Smooth muscle cell of the umbilical artery (primary cell): ENCODE measurements around the gene TEX264. TPM values are rescaled to one million over a fixed set of nuclear protein-coding genes. Genes with fewer than 3 reads are reported as not detected.

Source experiments
- total RNA-seq: library from RNA; depleted of rRNA; stranded (reverse); fragments of >200 nt; gene quantifications from 2 replicates; pipeline ENCODE4 v1.2.3, GENCODE V29; 2014

The TEX264 gene, protein sequence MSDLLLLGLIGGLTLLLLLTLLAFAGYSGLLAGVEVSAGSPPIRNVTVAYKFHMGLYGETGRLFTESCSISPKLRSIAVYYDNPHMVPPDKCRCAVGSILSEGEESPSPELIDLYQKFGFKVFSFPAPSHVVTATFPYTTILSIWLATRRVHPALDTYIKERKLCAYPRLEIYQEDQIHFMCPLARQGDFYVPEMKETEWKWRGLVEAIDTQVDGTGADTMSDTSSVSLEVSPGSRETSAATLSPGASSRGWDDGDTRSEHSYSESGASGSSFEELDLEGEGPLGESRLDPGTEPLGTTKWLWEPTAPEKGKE
- total RNA-seq = 29.6 and 41.3 TPM in 2 replicates

GRCh38 chr3:51670823-51671733 lies at the start of gene TEX264:
TEX264 (plus strand) TSS chr3:51671252; CDS start chr3:51674305, 3,053 bp downstream.

DNA sequence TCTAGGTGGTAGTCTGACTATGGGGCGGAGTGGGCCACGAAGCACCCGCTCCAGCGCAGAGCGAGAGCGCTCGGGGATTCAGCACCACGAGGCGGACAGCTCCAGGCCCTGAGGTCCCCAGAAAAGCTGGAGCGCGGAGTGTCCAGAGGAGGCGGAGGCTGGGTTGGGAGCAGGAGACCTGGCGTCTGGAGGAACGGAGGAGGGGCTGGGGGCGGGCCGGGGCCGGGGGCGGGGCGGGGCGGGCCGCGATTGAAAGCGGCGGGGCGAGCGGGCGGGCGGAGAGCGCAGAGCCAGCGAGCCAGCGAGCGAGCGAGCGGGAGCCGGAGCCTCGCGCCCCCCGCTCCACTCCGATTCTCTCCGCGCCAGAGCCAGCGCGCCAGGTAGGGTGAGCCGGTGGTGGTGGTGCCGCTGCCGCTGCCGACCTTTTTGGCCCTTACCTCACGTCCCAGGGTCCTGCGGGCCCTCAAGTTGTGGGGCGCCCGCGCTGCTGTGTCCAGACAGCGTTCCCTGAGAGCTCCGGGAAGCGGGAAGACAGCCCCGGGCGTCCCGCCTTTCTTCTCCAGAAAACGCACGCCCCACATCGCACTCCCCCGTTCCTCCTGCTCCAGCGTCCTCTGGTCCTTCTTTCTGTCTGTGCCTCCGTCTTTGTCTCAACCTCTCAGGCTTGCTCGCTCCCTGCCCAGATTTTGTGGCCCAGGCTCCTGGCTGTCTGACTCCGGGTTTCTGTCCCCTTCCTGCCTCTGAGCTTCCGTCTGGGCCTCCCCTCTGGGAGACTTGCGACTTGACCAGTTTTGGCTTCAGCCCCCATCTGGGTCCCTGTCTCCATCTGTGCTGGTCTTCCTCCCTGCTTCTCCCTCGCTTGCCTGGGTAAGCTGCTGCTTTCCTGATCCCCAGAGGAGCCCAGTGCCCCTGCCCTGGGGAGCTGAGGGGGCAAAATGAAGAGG lies 36.0 kb downstream of the TEX264 start, which contains the start of gene GRM2:
Gene GRM2, plus strand, starts transcription at position 281 of the 944 bp plus-strand sequence. CDS start 1,916 bp downstream, outside the sequence.

Other genes with a start within 250 kb of the TEX264 start
- 15.1 and 22.1 TPM in 2 replicates for gene DCAF1, start 171.2 kb upstream of the TEX264 start, total RNA-seq
- 13.4 and 24.8 TPM in 2 replicates for gene RAD54L2, start 132.5 kb upstream of the TEX264 start, total RNA-seq
- 0.09 TPM in 1 of 2 replicates, not detected in the other for gene GRM2, start 35.8 kb downstream of the TEX264 start, total RNA-seq
- not detected in 2 replicates for gene IQCF6, start 108.0 kb downstream of the TEX264 start, total RNA-seq
- not detected in 2 replicates for gene IQCF2, start 190.4 kb downstream of the TEX264 start, total RNA-seq
- gene IQCF5, start 204.3 kb downstream of the TEX264 start, total RNA-seq = not detected in 2 replicates
- not detected in 2 replicates for gene IQCF1, start 232.1 kb downstream of the TEX264 start, total RNA-seq